SK-N-SH (cell line): ENCODE measurements around the gene NRF1.

ENCODE experiments used
- EP300 ChIP-seq, 2 experiments: IDR thresholded peaks; 2 replicates each; pipeline versions ENCODE4 v1.4.0 to v1.6.1; 2012; ENCODE audit warnings: borderline replicate concordance in 1 of 2, low read depth in 1 of 2, low read length in 1 of 2
- EZH2phosphoT487 ChIP-seq: fragments of 200-600 bp; sonication (generic); IDR thresholded peaks from 2 replicates; pipeline ENCODE4 v1.6.1; 2017; ENCODE audit warnings: low read depth, mixed run types, mild to moderate bottlenecking, antibody characterized with exemption, moderate library complexity, borderline replicate concordance
- GATA2 ChIP-seq: sonication (generic); formaldehyde crosslinking; IDR thresholded peaks from 2 replicates; pipeline ENCODE4 v1.5.0; 2020; ENCODE audit warnings: mild to moderate bottlenecking, missing genetic modification reagents
- TF ChIP-seq, protein P1 (sequence below): fragments of 150-350 bp; IDR thresholded peaks from 2 replicates; pipeline ENCODE4 v1.6.1; 2017; ENCODE audit warnings: antibody characterized with exemption, low read length, low read depth, borderline replicate concordance

DNA sequence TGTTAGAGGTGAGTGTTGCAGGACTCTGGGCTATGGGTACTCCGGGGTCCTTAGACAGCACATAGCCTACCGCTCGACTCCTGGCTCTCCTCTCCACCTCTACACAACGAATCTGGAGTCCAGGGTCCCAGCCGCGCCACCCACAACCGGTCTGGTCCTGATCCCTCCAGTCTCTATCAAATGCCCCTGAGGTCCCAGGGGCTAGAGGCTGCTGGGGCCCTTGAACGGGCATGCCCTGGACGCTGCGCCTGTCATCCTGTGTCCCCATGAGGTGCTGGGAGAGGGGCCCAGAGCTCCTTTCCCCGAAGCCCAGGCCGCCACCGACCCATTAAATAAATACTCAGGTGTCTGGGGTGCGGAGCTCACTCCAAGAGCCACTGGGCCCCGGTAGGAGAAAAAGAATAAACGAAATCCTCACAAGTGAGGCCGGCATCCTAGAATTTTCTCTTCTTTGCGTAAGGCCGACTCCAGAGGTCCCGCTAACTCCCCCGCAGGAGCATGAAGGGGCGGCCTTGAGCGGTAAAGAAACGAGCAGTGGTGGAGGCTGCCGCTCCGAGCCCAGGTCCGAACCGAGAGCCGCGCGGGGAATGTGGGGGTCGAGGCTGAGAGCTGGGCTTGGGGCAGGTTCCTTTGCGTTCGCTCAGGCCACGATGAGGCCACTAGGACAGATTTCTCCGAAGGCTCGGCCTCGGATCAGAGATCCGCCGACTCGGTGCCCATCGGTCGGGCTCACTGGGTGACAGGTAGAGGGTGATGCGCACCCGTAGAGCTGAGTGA lies 166.7 kb downstream of the NRF1 start:
- TF ChIP-seq, protein P1, sequence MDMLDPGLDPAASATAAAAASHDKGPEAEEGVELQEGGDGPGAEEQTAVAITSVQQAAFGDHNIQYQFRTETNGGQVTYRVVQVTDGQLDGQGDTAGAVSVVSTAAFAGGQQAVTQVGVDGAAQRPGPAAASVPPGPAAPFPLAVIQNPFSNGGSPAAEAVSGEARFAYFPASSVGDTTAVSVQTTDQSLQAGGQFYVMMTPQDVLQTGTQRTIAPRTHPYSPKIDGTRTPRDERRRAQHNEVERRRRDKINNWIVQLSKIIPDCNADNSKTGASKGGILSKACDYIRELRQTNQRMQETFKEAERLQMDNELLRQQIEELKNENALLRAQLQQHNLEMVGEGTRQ = no peak
- TF ChIP-seq EP300 (IDR thresholded peaks at IDR 0.05; ENCODE audit: borderline replicate concordance in 1 of 2, low read depth in 1 of 2, low read length in 1 of 2) (no peak), GATA2 (no peak), EZH2phosphoT487 (no peak)
